Activated CD8-positive, alpha-beta memory T cell treated with anti-CD3 and anti-CD28 coated beads, Interleukin-2, amount 50 U/mL, for 1 hour (primary cell): ENCODE measurements around the gene ZNF646.

Experiments
- DNase-seq: peaks from one replicate; pipeline ENCODE4 v3.0.0-alpha.2; 2020; ENCODE audit errors: extremely low read depth

The ZNF646 gene

GRCh38 chr16:31108035-31108793 lies 34.0 kb downstream of the ZNF646 start, which contains the start of gene BCKDK:
Gene BCKDK, plus strand, starts transcription at chr16:31108386. Its CDS starts 838 bp downstream, at chr16:31109224.
- no peak for DNase-seq

DNA sequence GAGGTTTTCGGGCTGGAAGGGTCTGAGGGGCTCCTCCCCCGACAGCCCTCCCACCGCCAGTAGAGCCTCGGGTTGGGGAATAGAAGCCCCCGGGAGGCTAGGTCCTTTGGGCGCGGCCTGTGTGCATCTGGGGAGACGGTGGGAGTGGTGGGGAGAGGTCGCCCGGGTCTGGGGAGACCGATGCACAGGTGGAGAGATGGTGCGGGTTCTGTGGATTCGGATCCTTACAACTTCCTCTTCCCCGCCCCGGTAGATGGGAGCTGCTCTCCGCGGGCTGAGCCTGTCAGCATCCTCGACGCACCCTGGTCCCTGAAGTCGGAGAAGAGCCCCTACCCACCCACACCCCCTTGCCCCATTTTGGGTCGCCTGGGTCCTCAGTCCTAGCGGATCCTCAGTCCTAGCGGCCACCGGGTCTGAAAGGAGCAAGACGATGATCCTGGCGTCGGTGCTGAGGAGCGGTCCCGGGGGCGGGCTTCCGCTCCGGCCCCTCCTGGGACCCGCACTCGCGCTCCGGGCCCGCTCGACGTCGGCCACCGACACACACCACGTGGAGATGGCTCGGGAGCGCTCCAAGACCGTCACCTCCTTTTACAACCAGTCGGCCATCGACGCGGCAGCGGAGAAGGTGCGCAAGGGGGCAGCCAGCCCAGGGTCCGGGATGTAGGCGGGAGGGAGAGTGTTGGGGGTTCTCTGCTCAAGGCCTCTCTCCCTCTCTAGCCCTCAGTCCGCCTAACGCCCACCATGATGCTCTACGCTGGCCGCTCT lies 34.8 kb downstream of the ZNF646 start:
- no peak for DNase-seq

DNA sequence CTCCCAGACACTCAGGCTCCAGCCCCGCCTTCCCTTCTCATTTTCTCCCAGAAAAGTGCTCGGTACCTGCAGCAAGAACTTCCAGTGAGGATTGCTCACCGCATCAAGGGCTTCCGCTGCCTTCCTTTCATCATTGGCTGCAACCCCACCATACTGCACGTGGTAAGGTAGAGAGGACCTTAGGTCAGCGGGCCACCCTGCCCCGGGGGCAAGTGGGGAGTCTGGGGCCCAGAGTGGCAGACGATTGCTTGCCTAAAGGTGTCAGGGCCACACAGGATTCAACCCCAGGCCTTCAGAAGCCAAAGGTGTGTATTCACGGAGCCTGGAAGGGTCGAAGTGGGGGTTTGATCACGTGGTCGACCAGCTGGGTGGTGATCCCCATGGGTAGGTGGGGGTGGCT lies 35.4 kb downstream of the ZNF646 start:
- no peak for DNase-seq

GRCh38 chr16:31110106-31111034 lies 36.1 kb downstream of the ZNF646 start:
- DNase-seq, result no peak

- DNase-seq, result no peak
Observed at GRCh38 chr16:31111881-31112466, 37.8 kb downstream of the ZNF646 start.

DNA sequence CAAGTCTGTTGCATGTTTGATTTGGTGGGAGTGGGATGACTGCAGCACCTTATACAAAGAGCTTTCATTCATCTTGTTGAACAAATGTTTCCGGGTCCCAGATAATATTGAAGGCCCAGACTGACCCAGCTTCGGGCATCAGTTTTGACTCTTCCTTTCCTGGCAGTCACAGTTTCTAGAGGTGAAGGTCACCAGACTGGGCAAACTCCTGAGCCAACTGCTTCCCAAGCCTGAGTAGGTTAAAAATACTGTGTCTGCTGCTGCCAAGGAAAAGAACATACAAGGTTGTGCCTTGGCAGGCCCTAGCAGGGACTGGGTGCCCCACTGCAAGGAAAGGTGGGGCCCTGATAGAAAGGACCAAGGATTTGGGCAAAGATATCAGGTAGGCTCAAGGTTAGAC lies 38.5 kb downstream of the ZNF646 start:
- no peak for DNase-seq

GRCh38 chr16:31113121-31114120 lies 39.2 kb downstream of the ZNF646 start:
- no peak for DNase-seq

GRCh38 chr16:31114468-31114867 lies 40.2 kb downstream of the ZNF646 start:
- DNase-seq, result no peak

DNA sequence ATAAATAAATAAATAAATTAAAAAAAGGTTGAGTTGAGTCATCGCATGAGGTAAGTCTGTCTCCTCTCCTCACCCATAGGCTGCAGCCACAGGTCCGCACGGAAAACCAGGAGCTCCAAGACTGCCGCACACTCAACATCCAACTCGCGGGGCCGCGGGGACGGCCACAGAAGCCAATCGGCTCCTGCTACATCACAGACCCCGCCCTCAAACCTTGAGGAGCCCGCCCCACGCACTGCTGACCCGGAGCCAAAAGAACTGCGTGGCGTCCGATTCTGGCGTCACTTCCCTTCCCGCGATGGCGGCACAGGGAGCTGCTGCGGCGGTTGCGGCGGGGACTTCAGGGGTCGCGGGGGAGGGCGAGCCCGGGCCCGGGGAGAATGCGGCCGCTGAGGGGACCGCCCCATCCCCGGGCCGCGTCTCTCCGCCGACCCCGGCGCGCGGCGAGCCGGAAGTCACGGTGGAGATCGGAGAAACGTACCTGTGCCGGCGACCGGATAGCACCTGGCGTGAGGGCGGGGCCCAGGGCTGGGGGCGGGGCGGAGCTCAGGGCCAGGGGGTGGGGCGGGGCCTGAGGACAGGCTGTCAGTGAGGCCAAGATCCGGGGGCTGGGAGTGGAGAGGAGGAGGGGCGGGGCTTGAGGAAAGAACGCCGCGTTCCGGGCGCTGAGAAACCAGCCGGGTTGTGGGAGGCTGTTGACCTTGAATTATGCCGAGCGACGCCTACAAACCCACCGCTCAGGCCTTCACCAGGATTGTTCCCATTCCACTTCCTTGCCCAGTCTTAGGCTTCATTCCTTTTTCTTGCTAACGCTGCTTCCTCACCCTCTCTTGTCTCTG lies 43.4 kb downstream of the ZNF646 start, which contains the start of gene KAT8:
KAT8 (plus strand) TSS at position 281 of the 839 bp plus-strand sequence; CDS start at position 299, 18 bp downstream.
- DNase-seq, result peak; percentile 95

DNA sequence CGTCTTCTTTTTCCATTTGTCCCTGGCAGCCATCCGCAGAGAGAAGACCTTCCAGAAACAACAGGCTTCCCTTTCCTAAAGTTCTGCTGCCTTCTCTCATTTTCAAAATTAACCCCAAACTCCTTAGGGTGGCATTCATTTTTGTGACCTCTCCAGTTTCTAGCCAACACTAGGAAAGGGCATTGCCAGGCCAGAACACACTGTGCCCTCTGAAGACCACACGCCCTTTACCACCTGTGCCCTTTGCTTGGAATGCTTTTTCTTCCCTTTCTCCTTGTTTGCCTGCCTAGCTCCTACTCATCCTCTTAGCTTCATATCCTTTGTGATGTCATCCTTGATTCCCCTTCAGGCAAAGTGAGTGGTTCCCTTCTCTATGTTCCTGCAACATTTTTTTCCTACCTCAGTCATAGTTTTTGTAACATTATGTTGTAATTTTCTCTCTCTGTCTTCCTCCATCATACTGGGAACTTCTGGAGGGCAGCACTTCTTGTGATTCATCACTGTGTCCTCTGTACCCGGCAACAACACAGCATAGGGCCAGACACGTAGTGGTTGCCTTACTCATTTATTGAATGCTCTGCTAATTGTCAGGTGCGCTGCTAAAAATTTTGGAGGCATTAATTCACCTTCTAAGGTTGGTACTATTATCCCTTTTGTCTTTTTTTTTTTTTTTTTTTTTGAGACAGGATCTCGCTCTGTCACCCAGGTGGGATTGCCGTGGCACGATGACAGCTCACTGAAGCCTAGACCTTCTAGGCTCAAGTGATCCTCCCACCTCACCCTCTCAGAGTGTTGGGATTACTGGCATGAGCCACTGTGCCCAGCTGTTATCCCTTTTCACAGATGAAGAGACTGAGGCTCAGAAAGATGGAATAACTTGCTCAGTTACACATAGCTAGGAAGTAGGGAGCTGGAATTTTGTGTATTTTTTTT lies 44.3 kb downstream of the ZNF646 start:
- DNase-seq, result no peak

GRCh38 chr16:31120129-31120528 lies 45.9 kb downstream of the ZNF646 start:
- no peak for DNase-seq

GRCh38 chr16:31125844-31126243 lies 51.6 kb downstream of the ZNF646 start:
- no peak for DNase-seq

DNA sequence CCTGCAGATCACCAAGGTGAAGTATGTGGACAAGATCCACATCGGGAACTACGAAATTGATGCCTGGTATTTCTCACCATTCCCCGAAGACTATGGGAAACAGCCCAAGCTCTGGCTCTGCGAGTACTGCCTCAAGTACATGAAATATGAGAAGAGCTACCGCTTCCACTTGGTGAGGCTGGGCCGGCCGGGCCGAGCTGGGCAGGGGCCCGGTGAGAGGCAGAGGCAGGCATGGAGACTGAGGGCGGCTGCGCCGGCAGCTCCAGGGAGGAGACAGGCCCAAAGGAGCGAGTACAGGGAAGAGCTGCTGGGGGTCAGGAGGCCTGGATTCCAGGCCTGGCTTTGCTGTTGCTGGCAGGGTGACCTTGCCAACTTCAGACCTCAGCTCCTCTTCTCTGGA lies 53.0 kb downstream of the ZNF646 start:
- no peak for DNase-seq

DNA sequence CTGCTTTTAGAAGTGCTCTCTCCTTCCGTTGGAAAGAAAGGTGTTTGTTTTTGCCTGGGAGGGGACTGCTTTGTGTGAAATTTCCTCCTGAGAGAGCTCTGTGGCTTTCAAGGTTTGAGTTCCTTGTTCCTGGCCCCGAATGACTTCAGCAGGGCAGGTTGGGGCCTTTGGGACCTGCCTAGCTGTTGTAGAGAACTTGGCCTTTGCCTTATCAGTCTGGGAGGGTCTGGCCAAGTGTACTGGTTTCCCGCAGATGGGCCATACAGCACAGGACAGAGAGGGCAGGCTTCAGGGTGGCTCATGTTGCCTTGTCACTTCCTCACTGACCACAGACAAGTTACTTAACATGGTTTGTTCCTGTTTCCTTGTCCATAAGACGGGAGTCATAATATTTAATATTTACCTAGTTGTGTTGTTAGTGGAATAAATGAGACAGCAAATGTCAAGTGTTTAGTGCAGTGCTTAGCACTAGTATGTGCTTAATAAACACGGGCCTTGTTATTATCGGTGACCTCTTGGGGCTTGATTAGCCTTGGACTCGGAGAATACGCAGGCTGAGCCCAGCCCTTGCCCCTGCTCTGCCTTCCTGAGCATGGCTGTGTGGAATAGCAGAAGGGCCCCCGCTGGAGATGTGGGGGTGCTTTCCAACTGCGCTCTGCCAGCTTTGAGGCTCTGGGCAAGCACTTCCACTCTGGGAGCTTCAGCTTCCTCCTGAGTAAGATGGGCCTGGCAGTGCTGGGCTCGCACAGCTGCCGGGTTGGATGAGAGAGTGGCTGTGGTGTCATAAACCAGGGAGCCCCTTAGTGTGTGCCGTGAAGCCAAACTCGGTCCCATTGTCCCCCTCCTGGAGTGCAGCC lies 54.7 kb downstream of the ZNF646 start:
- no peak for DNase-seq

GRCh38 chr16:31129568-31130335 lies 55.5 kb downstream of the ZNF646 start:
- DNase-seq, result no peak

DNA sequence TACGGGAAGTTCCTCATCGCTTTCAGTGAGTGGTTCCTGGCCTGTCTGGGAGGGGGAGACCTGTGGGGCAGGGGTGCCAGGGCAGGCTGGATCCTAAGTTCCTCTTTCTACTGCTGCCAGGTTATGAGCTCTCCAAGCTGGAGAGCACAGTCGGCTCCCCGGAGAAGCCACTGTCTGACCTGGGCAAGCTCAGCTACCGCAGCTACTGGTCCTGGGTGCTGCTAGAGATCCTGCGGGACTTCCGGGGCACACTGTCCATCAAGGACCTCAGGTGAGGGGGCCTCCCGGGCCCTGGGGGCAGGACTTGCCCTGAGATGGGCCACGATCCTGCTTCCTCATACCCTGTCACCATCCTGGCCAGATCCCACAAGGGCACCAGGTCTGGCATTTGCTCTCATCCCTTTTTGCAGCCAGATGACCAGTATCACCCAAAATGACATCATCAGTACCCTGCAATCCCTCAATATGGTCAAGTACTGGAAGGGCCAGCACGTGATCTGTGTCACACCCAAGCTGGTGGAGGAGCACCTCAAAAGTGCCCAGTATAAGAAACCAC lies 56.2 kb downstream of the ZNF646 start:
- no peak for DNase-seq
